ENCODE data around the gene ZNF282.

Gene ZNF282

DNA sequence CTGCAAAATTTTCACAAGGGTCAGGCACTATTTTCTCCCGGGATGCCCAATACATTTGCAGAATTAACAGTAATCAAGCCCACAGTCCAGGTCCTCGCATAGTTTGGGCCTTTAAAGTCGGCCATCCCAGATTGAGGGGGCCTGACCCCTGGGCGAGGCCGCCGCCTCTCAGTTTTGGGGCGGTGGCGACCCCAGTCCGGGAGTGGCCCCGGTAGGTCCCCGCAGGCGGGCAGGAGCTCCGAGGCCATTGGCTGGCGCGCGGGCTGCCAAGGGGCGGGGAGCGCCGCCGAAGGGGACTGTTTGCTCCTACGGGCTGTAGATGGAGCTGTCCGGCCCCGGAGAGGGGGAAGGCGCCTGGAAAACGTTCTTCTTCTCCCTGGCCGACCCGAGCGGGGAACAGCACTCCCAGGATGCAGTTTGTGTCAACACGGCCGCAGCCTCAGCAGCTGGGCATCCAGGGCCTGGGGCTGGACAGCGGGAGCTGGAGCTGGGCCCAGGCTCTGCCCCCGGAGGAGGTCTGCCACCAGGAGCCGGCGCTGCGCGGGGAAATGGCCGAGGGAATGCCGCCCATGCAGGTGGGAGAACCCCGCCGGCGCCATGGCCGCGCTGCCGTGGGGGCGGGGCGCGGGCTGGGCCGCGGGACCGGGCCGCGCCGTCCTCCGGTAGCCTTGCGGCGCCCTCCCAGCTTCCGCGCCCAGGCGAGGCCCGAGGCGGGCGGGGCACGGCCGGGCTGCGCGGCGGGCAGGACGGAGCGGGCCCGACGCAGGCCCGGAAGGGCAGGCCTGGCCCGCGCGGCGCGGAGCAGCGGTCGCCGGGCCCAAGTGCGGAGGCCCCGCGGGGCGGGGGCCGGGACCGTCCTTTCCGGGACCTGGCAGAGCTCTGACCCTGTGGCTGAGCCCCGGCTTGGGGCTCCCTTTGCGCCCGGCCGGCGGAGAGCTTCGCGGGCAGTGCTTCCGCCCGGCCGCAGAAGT lies at the start of gene ZNF282:
Gene ZNF282 (plus strand): TSS at position 367 of the 971 bp plus-strand sequence. CDS start 44 bp downstream, at position 411.
- peak; percentile 39 to 90 (median 82) for DNase-seq

DNA sequence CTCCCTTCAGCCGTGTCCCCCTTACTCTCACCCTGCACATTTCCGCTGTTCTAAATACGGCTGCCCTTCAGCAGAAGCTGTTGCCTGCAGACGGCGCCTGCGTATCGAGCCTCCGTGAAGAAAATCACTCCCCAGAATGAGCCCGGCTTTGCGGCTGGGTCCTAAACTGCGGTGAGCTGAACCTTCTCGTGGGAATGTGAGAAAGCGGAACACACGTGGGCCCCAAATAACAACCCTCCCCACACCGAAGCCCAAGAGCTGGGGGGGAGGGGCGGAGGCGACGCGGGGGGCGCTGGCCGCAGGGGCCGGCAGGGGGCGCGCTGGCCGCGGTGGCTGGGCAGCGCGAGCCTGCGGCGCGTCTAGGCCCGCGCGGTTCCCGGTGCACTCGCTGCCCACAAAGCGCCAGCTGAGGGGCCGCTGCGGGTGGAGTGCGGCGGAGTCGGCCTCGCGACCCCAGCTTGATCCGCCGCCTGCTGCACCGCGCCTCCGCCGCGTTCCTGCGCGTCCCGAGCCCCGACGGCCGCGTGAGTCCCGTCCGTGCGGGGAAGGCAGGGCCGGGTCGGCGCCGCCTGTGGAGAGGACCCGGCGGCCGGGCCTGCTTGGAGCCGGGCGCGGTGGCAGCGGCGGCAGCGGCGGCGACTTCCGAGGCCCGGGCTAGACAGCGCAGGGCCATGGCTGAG lies 48.1 kb upstream of the ZNF282 start, which contains the start of gene ZNF398:
Gene ZNF398 (plus strand): TSS at position 382 of the 680 bp plus-strand sequence. CDS start 290 bp downstream, at position 672.
- peak in 53 of 56 donors; percentile 16 to 88 (median 63) for DNase-seq

DNA sequence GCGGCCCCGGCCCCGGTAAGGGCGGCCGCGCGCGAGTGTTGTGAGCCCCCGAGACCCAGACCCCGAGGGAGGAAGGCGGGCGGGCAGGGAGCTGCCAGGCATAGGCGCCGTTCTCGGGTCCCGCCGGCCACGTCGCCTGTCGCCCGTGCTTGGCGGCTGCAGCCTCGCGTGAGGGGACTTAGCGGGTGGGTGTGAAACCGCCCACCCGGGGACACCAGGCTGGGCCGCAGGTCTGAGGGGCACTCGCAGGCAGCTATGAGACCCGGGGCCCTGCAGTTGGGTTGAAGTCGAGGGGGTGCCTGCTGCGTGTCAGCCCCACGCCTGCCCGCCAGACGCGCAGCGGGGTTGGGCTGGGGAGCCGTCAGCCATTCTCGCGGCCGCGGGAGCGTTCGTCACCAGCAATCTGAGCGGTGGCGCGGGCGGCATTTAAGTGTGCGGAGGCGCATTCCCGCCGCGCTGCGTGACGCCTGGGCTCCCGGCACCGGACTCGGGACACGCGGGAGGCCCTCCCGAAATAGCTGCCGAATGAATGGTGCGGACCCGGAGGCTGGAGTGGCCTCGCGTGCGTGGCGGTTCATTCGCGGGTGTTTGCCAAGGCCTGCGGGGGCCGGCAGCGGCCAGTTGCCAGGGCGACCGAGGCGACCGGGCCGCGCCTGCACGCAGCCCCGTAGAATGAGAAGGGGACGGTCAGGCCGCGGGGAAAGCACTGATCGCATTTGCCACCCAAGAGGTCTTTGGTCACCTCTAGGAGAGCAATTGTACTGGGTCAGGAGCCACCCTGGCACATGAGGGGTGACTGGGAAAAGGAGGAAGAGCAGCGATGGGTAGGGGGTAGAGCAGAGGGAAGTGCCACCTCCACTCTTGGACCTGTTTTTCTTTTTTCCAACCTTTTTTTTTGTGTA lies 47.3 kb upstream of the ZNF282 start:
- peak in 43 of 56 donors; percentile 6 to 75 (median 50) for DNase-seq

DNA sequence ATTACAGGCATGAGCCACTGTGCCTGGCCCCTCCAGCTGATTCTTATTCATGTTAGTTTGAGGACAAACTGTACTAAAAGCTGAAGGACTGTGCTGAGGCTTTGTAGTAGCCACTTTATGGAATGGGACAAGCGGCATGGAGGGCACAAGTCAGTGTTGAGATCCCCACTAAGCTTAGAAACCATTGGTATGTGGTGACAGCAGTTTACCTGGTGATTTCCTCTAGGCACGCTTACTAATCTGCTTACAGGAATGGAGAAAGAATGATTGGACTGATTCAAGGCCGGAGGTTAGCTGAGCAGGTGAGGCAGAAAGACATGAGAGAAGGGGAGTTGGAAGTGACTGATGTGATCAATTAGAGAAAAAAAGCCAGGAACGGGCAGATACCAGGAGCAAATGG lies 44.4 kb upstream of the ZNF282 start:
- no peak for DNase-seq

DNA sequence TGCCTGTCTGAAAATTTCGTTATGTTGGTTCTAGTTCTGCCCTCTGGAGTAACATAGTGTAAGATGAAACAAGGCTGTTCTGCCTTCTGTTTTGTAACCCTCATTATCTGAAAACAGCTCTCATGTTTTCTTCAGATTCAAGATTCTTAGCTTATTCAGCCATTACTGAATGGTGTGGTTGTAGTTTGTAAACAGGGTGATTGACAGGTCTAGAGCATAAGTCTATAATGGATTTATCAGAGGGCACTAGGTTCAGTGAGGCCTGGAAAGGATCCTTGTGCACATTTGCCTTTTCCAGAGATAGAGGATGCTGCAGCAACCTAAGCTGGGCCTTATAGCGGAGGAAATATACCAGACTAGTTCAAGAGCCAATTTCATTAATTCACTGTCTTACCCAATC lies 42.0 kb upstream of the ZNF282 start:
- no peak for DNase-seq

DNA sequence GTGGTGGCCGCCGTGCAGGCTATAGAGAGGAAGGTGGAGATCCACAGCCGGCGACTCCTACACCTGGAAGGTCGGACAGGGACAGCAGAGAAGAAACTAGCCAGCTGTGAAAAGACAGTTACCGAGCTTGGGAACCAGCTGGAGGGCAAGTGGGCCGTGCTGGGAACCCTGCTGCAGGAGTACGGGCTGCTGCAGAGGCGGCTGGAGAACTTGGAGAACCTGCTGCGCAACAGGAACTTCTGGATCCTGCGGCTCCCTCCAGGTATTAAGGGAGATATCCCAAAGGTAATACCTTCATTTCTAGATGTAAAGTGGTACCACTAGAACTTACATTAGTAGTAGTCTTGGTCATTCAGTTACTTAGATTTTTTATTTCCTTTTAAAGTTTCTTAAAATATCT lies 41.3 kb upstream of the ZNF282 start:
- DNase-seq, result no peak

DNA sequence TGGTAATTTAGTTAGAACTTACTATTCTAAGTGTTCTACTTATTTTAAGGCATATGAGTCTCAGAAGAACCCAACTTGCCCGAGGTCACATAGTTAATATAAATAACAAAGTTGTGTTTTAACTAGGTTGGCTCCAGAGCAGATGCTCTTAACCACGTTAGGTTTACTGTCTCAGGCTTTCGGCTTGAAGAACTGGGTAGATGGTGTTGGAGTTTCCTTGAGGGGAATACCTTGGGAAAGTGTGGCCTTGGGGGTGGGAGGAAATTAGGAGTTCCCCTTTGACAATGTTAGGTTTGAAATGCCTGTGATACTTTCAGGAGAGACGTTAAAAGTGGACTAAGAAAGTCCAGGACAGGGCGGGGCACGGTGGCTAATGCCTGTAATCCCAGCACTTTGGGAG lies 38.4 kb upstream of the ZNF282 start:
- no peak for DNase-seq

DNA sequence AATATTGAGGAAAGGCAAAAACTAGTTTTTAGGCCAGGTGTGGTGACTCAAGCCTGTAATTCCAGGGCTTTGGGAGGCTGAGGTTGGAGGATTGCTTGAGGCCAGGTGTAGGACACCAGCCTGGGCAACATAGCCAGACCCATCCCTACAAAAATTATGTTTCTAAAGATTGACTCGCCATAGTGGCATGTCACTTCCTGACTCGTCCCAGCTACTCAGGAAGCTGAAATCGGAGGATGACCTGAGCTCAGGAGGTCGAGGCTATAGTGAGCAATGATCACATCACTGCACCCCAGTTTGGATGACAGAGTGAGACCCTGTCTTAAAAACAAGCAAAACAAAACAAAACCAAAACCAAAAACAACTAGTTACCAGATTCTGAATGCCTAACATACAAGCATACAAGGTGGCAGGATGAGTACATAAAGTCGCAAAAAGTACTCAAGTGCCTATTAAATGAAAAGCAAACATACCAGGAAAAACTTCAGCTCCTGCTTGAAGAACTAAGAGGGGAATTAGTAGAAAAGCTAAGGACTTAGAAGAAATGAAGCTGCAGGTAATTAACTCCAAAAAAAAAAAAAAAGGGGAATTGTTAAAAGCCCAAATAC lies 34.0 kb upstream of the ZNF282 start:
- DNase-seq, result no peak

DNA sequence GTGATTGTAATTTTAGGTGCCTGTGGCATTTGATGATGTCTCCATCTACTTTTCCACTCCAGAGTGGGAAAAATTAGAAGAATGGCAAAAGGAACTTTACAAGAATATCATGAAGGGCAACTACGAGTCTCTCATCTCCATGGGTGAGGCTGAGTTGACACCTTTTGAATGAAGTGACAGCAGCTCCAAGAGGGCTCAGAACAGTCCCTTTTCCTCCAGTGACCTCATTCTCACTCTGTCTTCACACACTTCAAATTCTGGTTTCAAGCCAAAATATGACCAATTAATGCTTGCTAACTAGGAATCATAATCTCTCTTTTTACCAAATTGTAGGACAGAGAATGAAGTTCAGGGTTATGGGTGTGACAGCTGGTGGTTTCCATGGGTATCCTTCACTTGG lies 29.2 kb upstream of the ZNF282 start:
- no peak for DNase-seq

DNA sequence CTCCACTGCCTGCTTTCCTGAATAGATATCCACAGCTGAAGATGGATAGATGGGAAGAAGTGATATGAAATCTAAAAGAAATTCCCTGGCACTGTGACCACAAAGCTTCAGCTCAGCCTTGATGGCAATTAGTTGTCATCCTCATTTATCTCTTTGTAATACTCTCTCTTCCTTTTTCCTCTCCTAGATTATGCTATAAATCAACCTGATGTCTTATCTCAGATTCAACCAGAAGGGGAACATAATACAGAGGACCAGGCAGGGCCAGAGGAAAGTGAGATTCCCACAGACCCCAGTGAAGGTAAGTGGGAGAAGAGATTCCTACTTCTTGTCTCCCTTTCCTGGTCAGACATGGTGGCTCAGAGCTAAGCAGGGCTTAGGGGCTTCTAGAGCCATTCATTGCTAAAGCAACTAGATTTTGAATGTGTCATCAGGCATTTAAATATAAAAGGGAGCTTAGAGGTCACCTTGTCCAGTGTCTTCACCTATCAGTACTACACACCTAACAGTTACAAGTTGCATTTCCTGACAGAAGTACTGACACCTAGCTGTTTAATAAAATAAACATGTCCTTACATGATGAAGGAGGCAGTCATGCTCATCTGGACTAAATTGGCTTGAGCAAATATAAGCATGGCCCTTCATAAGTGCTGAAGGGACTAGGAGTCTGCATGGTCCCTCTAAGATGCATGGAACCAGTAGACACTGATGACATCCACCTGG lies 28.6 kb upstream of the ZNF282 start:
- DNase-seq, result no peak

DNA sequence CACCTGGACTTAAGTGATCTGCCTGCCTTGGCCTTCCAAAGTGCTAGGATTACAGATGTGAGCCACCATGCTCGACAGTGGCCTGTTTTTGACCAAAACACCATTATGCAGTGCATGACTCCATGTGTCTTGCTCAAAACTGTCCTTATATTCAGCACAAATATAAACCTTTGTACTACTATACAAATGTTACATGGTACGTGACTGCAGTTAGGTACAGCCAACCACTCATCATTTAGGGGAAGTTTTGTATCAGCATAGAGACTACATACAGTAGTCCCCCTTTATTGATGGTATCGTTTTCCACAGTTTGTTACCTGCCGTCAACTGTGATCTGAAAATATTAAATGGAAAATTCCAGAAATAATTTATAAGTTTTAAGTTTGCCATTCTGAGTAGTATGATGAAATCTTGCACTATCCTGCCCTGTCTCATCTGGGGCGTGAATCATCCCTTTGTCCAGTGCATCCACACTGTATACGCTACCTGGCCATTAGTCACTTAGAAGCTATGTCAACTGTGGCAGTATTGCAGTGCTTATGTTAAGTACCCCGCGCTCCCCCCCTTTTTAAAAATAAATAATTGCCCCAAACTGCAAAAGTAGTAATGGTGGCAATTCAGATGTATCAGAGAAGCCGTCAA lies 23.3 kb upstream of the ZNF282 start:
- no peak for DNase-seq

DNA sequence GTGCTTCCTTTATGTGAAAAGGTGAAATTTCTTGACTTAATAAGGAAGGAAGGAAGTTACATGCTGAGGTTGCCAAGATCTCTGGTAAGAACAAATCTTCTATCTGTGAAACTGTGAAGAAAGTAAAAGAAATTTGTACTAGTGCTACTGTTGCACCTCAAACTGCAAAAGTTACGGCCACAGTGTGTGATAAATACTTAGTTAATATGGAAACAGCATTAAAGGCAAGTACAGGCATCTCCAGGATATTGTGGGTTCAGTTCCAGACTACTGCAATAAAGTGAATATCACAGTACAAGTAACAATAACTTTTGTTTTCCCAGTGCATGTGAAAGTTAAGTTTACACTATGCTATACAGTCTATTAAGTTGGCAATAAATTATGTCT lies 22.8 kb upstream of the ZNF282 start:
- DNase-seq, result no peak

DNA sequence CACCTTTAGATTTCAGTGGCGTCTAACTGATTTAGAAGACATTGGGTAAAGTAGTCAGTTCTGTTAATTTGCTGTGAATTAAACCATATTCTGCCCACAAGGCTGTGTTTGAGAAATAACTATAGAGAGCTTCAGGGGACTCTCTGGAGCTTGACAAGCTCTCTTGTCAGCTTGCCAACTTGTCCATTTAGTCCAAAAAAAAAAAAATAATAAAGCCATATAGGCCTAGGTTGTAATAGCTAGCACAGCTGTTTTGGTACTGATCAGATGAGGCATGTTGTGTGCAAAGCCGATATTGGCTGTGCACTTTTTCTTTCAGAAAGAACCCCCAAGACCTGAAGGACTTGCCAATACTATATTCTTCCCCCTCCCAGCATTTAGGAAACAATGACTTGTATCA lies 20.2 kb upstream of the ZNF282 start:
- DNase-seq, result no peak

DNA sequence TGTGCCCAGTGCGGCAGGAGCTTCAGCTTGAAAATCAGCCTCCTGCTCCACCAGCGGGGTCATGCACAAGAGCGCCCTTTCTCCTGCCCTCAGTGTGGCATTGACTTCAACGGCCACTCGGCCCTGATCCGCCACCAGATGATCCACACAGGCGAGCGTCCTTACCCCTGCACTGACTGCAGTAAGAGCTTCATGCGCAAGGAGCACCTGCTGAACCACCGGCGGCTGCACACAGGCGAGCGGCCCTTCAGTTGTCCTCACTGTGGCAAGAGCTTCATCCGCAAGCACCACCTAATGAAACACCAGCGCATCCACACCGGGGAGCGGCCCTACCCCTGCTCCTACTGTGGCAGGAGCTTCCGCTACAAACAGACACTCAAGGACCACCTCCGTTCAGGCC lies 16.1 kb upstream of the ZNF282 start:
- no peak for DNase-seq

DNA sequence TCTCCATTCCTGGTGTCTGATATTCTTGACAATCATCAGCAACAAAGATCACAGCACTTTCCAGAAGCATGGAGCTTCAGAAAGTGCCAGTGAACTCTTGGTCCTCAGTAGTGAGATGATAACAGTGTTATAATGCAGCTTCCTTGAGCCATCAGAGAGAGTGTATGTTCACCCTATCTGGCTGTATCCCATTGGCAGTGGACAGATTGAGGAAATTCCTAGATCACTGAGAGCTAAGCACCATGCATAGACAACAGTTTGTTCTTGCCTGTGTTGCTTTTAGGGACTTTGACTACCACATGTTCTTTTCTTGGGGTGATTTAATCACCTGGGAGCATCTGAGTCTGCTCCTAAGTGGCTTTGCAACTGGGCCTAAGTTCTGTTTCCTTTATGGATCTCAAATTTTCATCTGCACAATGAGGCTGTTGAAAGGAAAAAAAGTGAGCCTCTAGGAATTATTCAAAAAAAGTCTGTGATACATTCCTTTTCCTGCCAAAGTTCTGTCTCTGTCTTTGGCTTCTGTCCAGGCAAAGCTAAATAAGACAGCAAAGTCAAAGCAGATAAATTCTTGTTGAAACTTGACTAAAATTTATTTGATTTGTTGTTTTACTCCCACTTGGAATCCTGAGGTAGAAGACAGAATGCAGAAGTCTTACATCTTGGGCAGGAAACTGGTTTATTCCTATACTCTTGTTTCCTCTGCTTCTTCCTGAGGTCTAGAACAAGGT lies 14.5 kb upstream of the ZNF282 start:
- no peak for DNase-seq

DNA sequence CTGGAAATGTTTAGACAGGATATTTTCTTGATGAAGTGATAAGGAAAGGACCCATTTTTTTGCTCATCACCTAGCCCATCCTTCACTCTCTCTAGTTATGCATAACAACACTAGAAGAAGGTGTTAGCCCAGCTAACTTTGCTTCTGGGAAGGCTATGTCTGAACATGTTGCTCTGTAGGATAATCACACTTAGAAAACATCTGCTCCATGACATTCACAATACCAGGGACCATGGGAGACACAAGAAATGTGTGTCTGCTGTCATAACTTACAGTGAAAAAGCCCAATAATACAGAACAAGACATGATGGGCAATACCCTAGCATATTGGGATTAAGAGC lies 13.9 kb upstream of the ZNF282 start:
- no peak for DNase-seq

DNA sequence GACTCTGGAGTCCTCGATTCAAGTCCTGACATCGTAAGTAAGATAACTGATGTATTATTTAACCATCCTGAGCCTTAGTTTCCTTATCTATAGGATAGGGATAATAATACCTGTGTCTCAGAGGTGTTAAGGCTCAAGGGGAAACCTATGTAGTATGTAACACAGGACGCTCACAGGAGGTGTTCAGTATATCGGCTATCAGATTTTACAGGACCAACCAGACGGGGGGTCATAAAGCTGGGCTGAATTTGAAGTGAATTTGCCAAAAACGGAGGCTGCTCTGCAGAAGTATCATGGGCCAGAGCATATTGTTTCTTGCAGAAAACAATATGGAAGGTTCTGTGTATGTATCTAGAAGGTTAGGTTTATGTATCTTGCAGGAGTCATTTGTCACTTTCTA lies 11.1 kb upstream of the ZNF282 start:
- no peak for DNase-seq

DNA sequence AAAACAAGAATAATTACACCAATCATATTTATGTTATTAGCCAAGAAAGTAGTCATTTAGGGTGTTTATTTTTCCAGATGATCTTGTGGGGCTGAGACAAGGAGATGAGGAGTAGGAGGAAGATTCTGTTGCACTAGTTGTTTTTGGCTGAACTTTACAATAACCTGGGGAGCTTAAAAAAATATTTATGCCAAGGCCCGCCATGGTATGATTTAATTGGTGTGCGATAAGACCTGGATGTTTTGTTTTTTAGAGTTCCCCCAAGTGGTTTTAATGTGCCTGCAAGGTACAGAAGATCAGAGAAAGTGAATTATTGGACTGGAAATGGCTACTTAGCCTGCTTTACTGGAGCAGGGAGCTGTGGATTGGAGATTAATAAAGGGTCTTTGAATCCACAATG lies 7.1 kb upstream of the ZNF282 start:
- DNase-seq, result no peak

DNA sequence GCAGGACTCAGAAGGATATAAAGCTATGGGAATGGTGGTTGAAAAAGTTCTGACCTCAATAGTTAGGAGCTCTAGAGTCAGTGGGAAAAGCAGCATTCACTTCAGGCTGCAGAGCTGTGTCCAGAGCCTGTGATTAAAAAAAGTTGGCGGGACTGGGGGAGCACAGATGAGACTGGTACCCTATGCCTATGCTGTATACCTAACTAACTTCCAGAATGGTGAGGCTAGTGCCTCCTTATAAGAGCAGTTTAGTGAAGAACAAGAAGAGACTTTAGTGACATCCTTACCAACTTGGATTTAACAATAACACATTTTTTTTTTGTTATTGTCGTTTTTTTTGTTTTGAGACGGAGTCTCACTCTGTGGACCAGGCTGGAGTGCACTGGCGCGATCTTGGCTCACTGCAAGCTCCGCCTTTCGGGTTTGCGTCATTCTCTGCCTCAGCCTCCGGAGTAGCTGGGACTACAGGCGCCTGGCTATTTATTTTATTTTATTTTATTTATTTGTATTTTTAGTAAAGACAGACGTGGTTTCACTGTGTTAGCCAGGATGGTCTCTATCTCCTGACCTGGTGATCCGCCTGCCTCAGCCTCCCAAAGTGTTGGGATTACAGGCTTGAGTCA lies 6.6 kb upstream of the ZNF282 start:
- DNase-seq, result no peak
